Measurements from ENCODE around the gene EMC9.

EMC9 gene, protein sequence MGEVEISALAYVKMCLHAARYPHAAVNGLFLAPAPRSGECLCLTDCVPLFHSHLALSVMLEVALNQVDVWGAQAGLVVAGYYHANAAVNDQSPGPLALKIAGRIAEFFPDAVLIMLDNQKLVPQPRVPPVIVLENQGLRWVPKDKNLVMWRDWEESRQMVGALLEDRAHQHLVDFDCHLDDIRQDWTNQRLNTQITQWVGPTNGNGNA

DNA sequence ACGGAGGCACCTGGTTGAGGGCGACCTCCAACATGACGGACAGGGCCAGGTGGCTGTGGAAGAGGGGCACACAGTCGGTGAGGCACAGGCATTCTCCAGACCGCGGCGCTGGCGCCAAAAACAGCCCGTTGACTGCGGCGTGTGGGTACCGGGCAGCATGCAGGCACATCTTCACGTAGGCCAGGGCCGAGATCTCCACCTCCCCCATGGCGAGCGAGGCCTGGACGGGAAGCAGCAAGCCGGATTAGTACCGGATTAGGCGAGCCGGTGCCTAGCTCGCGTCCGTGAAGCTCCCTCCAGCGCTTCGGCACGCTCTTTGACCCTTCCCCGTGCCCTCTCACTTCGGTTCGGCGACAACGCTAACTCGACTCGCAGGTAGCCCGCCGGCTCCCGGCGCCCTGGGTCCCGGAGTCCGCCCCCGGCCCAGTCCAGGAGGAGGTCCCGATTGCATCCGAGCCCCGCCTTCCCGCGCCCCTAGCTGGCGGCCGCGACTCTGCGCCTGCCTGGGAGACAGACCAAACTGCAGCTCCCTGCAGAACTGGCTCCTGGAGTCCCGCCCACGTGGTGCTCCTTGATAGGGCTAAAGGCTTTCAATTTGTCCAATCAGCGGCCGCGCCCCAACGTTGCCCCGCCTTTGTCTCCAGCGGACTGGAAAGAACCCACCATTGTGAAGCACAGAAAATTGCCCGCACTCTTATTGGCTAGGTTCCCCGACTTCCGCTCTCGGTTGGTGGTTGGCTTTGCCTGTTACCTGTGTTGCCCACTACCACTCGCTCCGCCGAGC, at the start of gene EMC9:
Gene EMC9, minus strand, starts transcription at position 495 of the 784 bp plus-strand sequence. Its CDS starts 287 bp downstream, at position 208.
- H3K9me3 Mint-ChIP-seq: no peaks in the 10 kb centered on the region
- peak within 1 kb of the TSS; percentile 99 for H3K4me3 Mint-ChIP-seq
- peak; percentile 100 for DNase-seq (ENCODE audit: low spot score)
- no peaks in the 10 kb centered on the region for H3K27me3 Mint-ChIP-seq (ENCODE audit: low read depth)
- peaks cover 80% of the 10 kb centered on the region for H3K36me3 Mint-ChIP-seq (ENCODE audit: low read depth)
- H3K4me1 Mint-ChIP-seq (ENCODE audit: low read depth): peaks cover 60% of the 10 kb centered on the region
- H3K27ac Mint-ChIP-seq: peak within 1 kb of the TSS; percentile 84

DNA sequence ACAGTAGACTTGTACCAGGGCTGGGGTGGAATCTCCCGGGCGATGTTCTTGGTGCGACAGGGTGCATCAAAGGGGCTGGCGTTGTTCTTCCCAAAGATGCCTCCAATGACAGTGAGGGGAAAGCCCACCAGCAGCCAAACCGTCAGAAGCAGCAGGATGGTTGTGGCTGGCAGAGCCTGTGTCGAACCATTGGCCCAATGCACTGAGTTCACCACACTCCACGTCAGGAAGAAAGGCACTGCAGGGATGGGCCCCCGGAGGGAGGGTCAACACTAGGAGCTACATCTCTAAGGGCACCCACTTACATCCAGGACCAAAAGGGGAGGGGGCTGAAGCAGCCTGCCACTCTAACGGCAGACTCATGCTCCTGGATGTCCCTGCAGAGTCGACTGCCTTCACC, 49.0 kb upstream of the EMC9 start:
- Mint-ChIP-seq H3K27ac (no peak overlapping the region), H3K27me3 (ENCODE audit: low read depth) (no peaks in the 10 kb centered on the region), H3K9me3 (no peaks in the 10 kb centered on the region), H3K4me3 (no peak overlapping the region), H3K4me1 (ENCODE audit: low read depth) (peaks cover 46% of the 10 kb centered on the region), H3K36me3 (ENCODE audit: low read depth) (peaks cover 42% of the 10 kb centered on the region)
- no peak for DNase-seq (ENCODE audit: low spot score)

DNA sequence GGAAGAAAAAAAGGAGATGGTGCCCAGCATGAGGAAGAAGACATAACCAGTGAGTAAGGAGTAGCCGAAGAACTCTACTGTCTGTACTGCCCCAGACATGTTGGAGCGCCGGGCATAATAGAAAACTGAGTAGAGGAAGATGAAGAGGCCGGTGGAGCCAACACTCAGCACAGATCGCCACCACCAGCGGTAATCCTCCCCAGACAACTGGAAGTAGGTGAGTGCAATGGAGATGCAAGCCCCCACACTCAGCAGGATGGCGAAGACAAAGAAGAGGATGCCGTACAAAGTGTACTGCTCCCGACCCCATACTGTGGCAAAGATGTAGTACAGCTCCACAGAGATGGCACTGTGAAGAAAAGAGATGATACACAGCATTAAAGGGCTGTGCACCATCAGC, 48.1 kb upstream of the EMC9 start:
- Mint-ChIP-seq H3K27ac (peak overlapping the region; percentile 68), H3K4me3 (no peak overlapping the region), H3K27me3 (ENCODE audit: low read depth) (no peaks in the 10 kb centered on the region), H3K4me1 (ENCODE audit: low read depth) (peaks cover 39% of the 10 kb centered on the region), H3K9me3 (no peaks in the 10 kb centered on the region), H3K36me3 (ENCODE audit: low read depth) (peaks cover 44% of the 10 kb centered on the region)
- DNase-seq (ENCODE audit: low spot score): no peak

DNA sequence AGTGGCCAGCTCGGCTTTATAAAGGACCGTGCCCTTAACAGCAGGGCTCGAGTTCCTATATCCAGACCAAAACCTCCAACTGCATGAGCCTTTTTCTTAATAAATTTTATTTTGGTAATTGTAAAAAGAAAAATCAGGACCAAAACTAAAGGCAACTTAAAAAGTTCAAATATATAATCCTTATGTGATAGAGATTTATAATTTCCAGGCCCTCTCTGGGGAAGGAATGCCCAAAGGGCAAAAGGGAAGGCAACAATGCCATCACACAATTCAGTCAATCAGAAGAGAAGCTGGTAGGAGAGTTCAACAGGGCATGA, 47.6 kb upstream of the EMC9 start:
- H3K4me3 Mint-ChIP-seq: peak overlapping the region; percentile 88
- no peaks in the 10 kb centered on the region for H3K9me3 Mint-ChIP-seq
- no peak for DNase-seq (ENCODE audit: low spot score)
- no peaks in the 10 kb centered on the region for H3K27me3 Mint-ChIP-seq (ENCODE audit: low read depth)
- peak overlapping the region; percentile 68 for H3K27ac Mint-ChIP-seq
- peaks cover 39% of the 10 kb centered on the region for H3K36me3 Mint-ChIP-seq (ENCODE audit: low read depth)
- H3K4me1 Mint-ChIP-seq (ENCODE audit: low read depth): peaks cover 35% of the 10 kb centered on the region

DNA sequence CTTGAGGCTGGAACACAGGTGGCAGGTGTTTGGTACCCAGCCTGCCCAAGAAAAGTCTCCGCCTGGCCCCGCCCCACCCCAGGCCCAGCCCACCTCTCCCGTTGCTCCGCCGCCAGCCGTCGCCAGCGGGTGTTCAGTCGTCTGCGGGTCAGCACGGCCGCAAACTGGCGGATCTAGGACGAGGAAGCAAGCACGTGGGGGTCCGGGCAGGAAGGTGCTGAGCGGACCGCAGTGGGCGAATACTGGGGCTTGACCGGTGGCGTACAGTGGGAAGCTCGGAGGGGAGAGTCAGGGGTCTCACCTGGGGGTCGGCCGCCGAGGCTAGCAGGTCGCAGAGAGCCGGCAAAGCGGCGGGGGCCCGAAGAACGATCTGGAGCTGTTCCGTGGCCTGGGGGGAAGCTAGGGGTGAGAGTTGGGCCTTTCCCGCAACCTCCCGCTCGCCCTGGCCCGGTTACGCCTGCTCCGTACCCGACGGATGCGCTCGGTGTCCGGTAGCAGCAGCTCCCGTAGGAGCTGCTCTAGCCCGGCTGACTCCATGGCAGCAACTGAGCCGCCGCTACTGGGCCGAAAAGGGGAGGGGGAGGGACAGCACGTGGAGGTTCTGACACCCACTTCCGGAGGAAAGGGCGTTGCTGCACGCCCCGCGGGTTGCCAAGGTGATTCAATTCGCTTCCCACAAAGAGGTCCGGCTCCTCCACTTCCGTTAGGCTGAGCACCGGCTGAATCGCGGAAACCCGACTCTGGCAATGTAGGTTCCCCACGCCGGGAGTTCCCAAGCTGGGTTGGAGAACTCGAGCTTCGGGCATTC, 47.1 kb upstream of the EMC9 start, which contains the start of gene IPO4:
Gene IPO4, minus strand, starts transcription at position 566 of the 808 bp plus-strand sequence. Its CDS starts 29 bp downstream, at position 537.
- no peaks in the 10 kb centered on the region for H3K9me3 Mint-ChIP-seq
- peaks cover 39% of the 10 kb centered on the region for H3K36me3 Mint-ChIP-seq (ENCODE audit: low read depth)
- peak within 1 kb of the TSS; percentile 88 for H3K4me3 Mint-ChIP-seq
- H3K27me3 Mint-ChIP-seq (ENCODE audit: low read depth): no peaks in the 10 kb centered on the region
- peak; percentile 92 for DNase-seq (ENCODE audit: low spot score)
- H3K4me1 Mint-ChIP-seq (ENCODE audit: low read depth): peaks cover 33% of the 10 kb centered on the region
- peak within 1 kb of the TSS; percentile 68 for H3K27ac Mint-ChIP-seq

DNA sequence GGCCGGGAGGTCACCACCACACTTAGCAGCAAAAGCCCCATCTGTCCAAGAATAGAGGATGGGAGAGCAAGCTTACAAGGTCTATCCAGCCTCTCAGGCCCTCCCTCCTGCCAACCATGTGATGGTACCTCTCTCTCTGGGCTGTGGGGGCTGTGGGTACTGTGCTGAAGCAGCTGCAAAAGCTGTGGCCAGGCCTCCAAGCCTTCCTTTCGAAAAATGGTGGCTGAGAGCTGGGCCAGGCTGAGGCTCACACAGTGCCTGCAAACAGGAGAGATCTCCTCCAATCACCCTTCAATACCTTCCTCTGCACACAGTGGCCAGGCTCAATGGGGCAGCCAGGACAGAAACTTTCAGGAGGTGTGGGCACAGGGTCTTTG, 46.1 kb upstream of the EMC9 start:
- Mint-ChIP-seq H3K27me3 (ENCODE audit: low read depth) (no peaks in the 10 kb centered on the region), H3K4me1 (ENCODE audit: low read depth) (peaks cover 27% of the 10 kb centered on the region), H3K9me3 (no peaks in the 10 kb centered on the region), H3K36me3 (ENCODE audit: low read depth) (peaks cover 37% of the 10 kb centered on the region), H3K27ac (peak overlapping the region; percentile 68), H3K4me3 (peak overlapping the region; percentile 88)
- no peak for DNase-seq (ENCODE audit: low spot score)

DNA sequence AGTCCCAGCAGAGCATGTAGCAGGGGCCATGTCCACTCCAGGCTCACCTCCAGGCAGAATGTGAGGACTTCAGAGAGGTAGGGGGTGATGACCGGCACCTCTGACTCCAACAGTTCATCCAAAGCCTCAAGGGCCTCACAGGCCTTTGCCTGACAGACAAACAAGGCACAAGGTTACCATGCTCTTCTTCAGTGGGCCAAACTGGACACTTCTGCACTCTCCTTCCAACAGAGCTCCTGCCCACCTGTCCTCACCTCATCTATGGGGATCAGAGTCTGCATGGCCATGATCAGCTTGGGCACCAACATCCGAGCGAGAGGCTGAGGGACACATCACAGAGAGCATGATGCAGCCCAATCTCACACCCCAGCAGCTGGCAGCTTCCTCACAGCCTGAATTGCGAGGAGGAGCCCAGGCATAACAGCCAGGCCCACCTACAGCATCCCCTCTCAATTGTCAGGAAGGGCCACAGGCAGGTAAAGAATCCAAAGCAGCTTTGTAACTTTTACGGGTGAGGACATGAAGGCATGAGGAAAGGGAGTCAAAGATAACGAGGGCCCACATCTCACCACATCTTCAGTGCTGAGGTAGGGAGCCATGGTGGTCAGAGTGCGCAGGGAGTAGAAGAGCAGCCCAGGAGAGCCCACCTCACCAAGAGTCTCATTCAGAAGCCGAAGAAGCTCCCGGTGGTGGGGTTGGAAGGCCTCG, 45.6 kb upstream of the EMC9 start:
- H3K27me3 Mint-ChIP-seq (ENCODE audit: low read depth): no peaks in the 10 kb centered on the region
- peaks cover 36% of the 10 kb centered on the region for H3K36me3 Mint-ChIP-seq (ENCODE audit: low read depth)
- peak overlapping the region; percentile 88 for H3K4me3 Mint-ChIP-seq
- H3K9me3 Mint-ChIP-seq: no peaks in the 10 kb centered on the region
- peaks cover 22% of the 10 kb centered on the region for H3K4me1 Mint-ChIP-seq (ENCODE audit: low read depth)
- peak overlapping the region; percentile 58 for H3K27ac Mint-ChIP-seq
- no peak for DNase-seq (ENCODE audit: low spot score)

DNA sequence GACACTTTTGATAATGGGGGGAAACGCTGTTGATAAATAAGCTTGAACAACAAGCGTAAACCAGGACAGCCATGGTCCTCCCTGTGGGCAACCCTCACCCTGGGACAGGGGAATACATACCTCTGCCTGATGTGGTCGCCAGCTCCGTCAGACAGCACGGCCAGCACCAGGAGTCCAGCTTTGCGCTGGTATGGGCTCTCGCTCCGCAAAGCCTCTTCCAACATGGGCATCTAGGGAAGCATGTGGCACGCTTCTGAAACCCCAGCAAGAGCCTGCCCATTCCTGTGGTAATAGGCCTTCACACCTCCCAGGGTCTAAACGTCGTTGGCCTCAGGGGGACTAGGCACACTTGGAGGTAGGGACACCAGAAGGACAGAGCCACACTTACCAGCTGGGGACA, 44.4 kb upstream of the EMC9 start:
- no peak for DNase-seq (ENCODE audit: low spot score)
- Mint-ChIP-seq H3K9me3 (no peaks in the 10 kb centered on the region), H3K27me3 (ENCODE audit: low read depth) (no peaks in the 10 kb centered on the region), H3K27ac (no peak overlapping the region), H3K36me3 (ENCODE audit: low read depth) (peaks cover 37% of the 10 kb centered on the region), H3K4me3 (no peak overlapping the region), H3K4me1 (ENCODE audit: low read depth) (peaks cover 18% of the 10 kb centered on the region)

DNA sequence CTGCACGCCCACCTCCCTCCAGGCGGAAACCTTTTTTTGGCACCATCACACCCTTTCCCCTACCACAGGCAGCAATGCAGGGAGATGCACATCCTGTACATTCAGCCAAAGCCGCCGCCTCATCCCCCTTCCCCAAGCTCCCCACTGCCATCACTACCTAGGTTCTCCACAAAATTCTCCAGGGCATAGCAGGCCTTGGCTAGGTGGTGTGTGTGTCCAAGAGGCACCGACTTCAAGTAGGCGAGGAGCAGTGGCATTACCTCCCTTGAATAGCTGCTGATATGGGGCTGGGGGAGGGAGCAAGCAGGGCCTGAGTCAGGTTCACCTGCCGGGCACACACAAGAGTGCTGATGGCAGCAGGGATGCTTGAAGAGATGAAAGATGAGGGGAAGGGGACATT, 43.6 kb upstream of the EMC9 start:
- no peak overlapping the region for H3K27ac Mint-ChIP-seq
- H3K36me3 Mint-ChIP-seq (ENCODE audit: low read depth): peaks cover 37% of the 10 kb centered on the region
- no peaks in the 10 kb centered on the region for H3K27me3 Mint-ChIP-seq (ENCODE audit: low read depth)
- H3K9me3 Mint-ChIP-seq: no peaks in the 10 kb centered on the region
- H3K4me1 Mint-ChIP-seq (ENCODE audit: low read depth): peaks cover 17% of the 10 kb centered on the region
- no peak overlapping the region for H3K4me3 Mint-ChIP-seq
- no peak for DNase-seq (ENCODE audit: low spot score)

DNA sequence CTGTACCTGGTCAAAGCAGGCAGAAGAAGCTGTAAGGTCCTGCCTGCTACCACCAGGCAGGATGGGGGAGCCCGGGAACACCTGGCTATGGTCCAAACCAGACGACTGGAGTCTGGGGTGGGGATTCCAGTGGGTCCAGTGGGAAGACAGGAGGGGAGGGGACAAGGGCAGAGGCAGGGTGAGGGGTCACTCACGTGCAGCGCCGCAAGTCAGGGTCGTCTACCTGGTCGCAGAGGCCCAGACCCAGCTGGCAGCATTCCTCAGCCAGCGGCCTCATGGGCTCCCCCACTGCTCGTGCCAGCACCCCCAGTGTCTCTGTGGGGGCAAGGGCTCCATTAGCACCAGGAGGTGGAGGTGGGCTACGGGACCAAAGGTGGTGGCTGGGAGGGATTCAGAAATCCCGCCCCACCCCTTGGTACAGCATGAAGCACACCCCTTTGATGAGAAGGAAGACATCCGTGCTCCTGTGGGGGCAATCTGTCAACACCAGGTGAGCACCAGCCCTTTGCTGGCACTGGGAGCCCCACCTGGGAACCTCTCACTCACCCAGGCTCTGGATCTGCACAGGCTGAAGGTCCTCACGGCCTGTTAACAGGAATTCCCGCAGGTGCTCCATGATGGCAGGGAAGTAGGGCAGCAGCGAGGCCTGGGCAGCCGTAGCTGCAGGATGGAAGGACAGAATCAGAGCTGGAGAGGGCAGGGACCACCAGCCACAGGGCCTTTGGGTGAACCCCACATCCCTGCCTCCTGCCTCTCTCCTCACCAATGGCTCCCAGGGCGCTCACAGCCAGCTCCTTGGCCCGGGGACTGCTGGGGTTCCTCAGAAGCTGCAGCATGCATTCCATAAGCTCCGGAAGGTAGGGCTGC, 42.9 kb upstream of the EMC9 start:
- Mint-ChIP-seq H3K36me3 (ENCODE audit: low read depth) (peaks cover 42% of the 10 kb centered on the region), H3K4me1 (ENCODE audit: low read depth) (peaks cover 13% of the 10 kb centered on the region), H3K27me3 (ENCODE audit: low read depth) (no peaks in the 10 kb centered on the region), H3K9me3 (no peaks in the 10 kb centered on the region), H3K27ac (no peak overlapping the region), H3K4me3 (no peak overlapping the region)
- DNase-seq (ENCODE audit: low spot score): no peak

DNA sequence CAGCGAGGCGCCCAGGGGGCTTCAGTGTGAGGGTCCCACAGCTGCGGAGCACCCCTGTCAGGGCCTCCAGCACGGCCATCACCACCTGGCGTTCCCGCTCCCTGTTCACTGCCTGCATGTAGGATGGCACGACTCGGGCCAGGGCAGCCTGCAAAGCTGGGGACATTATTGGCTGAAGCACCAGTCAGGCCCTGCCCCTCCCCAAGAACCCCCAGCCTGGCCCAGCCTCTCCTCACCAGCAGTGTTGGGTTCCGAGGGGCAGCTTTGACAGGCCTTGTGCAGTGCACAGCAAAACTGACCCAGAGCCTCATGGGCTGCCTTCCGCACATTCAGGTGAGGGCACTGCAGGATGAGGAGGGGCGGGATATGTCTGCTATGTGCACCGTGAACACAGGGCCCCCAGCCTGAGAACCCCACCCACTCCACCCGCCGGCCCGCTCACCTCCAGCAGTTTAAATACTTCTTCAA, 41.7 kb upstream of the EMC9 start:
- H3K27ac Mint-ChIP-seq: no peak overlapping the region
- peaks cover 52% of the 10 kb centered on the region for H3K36me3 Mint-ChIP-seq (ENCODE audit: low read depth)
- H3K4me1 Mint-ChIP-seq (ENCODE audit: low read depth): peaks cover 10% of the 10 kb centered on the region

DNA sequence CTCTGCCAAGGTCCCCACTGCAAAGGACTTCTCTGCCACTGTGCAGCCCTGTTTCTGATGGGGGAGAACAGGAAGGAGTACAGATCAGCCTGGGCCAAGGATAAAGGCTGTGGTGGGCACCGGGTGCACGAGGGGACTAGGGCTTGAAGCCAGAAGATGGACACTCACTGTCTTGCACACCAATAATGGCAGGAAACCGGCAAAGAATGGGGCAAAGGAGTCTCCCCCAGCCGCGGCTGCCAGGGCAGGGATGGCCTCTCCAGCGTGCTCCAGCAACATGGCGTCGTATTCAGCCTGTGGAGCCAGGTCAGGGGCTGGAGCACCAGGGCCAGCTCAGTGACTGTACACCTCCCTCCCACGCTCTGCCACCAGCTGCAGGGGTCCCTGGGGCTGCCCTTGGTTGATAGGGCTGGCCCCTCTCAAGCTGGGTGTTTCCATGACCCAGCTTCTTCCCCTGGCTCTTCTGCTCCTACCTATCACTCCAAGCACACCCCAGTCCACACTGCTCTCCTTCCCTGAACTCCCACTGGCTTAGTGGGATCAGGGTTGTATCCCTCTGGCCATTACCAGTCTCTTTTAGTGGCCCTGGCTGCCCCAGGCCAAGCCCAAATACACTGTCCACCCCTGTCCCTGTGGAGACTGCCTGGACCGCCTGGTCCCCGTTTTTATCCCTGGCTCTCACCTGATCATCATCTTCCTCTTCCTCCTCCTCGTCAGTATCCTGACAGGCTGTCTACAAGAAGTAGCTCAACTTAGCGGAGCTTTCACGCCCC, 40.9 kb upstream of the EMC9 start:
- Mint-ChIP-seq H3K4me3 (no peak overlapping the region), H3K27ac (peak overlapping the region; percentile 55), H3K4me1 (ENCODE audit: low read depth) (peaks cover 4% of the 10 kb centered on the region), H3K27me3 (ENCODE audit: low read depth) (no peaks in the 10 kb centered on the region), H3K9me3 (no peaks in the 10 kb centered on the region), H3K36me3 (ENCODE audit: low read depth) (peaks cover 56% of the 10 kb centered on the region)
- DNase-seq (ENCODE audit: low spot score): no peak

More for the DNA sequence above, 41.7 kb upstream of the EMC9 start:
- no peak for DNase-seq (ENCODE audit: low spot score)
- Mint-ChIP-seq H3K4me3 (no peak overlapping the region), H3K9me3 (no peaks in the 10 kb centered on the region), H3K27me3 (ENCODE audit: low read depth) (no peaks in the 10 kb centered on the region)
